ENCODE measurements around the gene ITIH6. TPM values are rescaled to one million over a fixed set of nuclear protein-coding genes. Genes with fewer than 3 reads are reported as not detected.
"Not testable (repeated sequence)": the region's sequence is repeated elsewhere in the genome, so short reads cannot be mapped to it uniquely, and the experiment has no call there.

The ITIH6 gene
- total and polyA plus RNA-seq, 2 experiments from 2014 or later, result 0.07 to 0.24 TPM

DNA sequence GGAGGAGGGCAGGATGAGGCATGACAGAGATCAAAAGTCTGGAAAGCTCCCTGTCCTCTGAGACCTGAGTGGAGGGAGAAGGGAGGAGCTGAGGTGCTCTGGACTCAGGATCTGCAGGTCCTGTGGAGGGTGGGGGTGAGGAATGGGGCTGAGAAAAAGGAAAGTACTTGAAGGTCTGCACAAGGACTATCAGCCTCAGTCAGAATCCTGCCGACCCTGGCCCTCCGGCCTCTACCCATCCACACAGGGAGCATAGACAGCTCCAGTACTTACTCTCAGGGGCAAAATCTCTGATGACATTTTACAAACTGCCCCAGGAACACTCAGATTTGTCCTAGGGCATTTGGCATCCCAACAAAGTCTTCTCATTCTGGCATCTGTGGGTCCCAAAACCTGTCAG lies 991 bp upstream of the ITIH6 start:
- H3K36me3 ChIP-seq, result no peaks in the 10 kb centered on the region
- TF ChIP-seq, protein P1, sequence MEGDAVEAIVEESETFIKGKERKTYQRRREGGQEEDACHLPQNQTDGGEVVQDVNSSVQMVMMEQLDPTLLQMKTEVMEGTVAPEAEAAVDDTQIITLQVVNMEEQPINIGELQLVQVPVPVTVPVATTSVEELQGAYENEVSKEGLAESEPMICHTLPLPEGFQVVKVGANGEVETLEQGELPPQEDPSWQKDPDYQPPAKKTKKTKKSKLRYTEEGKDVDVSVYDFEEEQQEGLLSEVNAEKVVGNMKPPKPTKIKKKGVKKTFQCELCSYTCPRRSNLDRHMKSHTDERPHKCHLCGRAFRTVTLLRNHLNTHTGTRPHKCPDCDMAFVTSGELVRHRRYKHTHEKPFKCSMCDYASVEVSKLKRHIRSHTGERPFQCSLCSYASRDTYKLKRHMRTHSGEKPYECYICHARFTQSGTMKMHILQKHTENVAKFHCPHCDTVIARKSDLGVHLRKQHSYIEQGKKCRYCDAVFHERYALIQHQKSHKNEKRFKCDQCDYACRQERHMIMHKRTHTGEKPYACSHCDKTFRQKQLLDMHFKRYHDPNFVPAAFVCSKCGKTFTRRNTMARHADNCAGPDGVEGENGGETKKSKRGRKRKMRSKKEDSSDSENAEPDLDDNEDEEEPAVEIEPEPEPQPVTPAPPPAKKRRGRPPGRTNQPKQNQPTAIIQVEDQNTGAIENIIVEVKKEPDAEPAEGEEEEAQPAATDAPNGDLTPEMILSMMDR (IDR thresholded peaks at IDR 0.05; ENCODE audit: low read depth, low read length), result no peak
- H3K9me3 ChIP-seq (ENCODE audit: low read depth), result no peaks in the 10 kb centered on the region
- DNase-seq (ENCODE audit: low read depth in 1 of 2, low spot score in 1 of 2), result no peak
- no peaks in the 10 kb centered on the region for H3K4me1 ChIP-seq (ENCODE audit: low read depth)
- H3K4me3 ChIP-seq, result no peak overlapping the region
- no peaks in the 10 kb centered on the region for H3K27me3 ChIP-seq
- H3K27ac ChIP-seq, result no peak overlapping the region

DNA sequence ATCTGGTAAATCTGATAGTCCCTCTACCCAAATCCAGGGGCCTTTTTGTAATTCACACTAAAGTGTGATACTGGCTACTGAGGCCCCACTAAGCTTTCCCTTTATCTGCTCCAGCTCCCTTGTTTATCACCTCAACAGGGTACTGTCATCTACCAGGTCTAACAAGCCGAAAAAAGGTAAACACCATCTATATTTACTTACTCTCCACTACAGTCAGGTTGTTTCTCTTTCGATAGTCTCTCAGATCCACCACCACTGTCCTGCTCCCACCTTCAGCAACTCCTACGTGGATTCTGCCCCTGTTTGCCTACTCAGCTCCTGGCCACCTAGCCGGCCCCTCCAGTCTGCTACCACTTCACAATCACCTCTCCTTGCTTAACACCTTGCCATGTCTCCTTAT lies 3.3 kb downstream of the ITIH6 start:
- H3K9me3 ChIP-seq (ENCODE audit: low read depth), result no peaks in the 10 kb centered on the region
- no peaks in the 10 kb centered on the region for H3K4me1 ChIP-seq (ENCODE audit: low read depth)
- DNase-seq (ENCODE audit: low read depth in 1 of 2, low spot score in 1 of 2), result no peak
- TF ChIP-seq, protein P1 (IDR thresholded peaks at IDR 0.05; ENCODE audit: low read depth, low read length), result no peak
- H3K36me3 ChIP-seq, result no peaks in the 10 kb centered on the region
- no peak overlapping the region for H3K4me3 ChIP-seq
- no peaks in the 10 kb centered on the region for H3K27me3 ChIP-seq
- H3K27ac ChIP-seq, result no peak overlapping the region

DNA sequence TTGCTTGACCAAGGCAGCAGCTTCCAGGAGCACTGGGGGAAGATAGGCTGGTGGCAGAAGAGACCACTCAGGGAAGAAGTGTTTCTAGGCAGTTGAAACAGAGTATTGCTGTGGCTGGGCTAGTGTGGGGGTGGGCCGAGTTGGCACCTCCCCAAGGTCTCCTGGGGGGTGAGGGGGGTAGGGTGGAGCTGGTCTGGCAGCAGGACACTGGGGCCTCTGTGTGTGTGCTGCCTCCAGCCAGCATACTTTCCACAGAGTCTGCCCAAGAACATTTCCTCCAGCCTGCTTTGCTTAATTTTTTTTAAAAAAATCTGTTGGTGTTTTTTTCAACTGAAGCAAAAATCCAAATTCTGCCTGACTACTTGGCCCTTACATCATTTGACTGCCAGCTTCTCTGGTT lies 4.0 kb downstream of the ITIH6 start:
- Histone ChIP-seq H3K4me1 (ENCODE audit: low read depth) (no peaks in the 10 kb centered on the region), H3K27ac (no peak overlapping the region)

DNA sequence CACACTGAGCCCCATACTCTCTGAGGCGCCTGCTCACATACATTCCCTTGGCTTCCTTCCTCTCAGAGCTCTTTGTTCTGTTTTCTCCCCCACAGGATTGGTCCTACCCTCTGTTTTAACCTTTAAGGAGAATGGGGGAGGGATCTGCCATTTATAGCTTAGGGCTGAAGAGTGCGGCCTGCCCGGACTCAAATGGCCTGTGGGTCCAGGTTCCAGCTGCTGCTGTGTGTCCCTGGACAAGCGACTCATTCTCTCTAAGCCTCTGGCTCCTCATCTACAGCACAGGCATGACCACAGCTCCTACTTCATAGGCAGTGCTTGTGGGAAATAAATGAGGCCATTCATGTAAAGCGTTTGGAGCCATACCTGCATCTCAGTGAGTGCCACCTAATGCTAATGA lies 8.7 kb downstream of the ITIH6 start:
- H3K27ac ChIP-seq, result peak overlapping the region; percentile 64
- H3K4me3 ChIP-seq; H3K36me3 ChIP-seq; H3K27me3 ChIP-seq; H3K9me3 ChIP-seq (ENCODE audit: low read depth); H3K4me1 ChIP-seq (ENCODE audit: low read depth): not testable (repeated sequence)
- peak in 1 of 2 donors; percentile 18 for DNase-seq (ENCODE audit: low read depth in 1 of 2, low spot score in 1 of 2)

More for the DNA sequence above, 4.0 kb downstream of the ITIH6 start:
- no peak overlapping the region for H3K4me3 ChIP-seq
- H3K36me3 ChIP-seq, result no peaks in the 10 kb centered on the region
- DNase-seq (ENCODE audit: low read depth in 1 of 2, low spot score in 1 of 2), result peak in 1 of 2 donors; percentile 23
- H3K9me3 ChIP-seq (ENCODE audit: low read depth), result no peaks in the 10 kb centered on the region
- H3K27me3 ChIP-seq, result no peaks in the 10 kb centered on the region
- TF ChIP-seq, protein P1 (IDR thresholded peaks at IDR 0.05; ENCODE audit: low read depth, low read length), result no peak

DNA sequence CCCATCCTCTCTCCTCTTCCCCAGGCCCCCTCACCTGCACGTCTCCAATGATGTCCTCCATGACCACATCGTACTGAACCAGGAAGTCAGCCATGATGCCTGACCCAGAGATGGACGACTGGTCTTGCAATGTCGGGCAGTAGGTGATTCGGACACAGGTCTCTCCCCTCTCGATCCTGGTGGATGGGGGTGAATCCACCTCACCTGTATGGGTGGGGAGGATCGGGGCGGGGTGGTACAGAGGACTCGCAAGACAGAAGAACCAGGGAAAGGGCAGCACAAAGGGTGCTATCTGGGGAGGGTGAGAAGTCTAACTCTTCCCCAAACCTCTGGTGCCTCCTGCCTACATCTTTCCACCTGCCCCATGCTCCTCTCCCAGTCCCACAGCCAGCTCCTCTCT lies 9.6 kb downstream of the ITIH6 start:
- Histone ChIP-seq H3K4me3 (no peak overlapping the region), H3K9me3 (ENCODE audit: low read depth) (no peaks in the 10 kb centered on the region), H3K36me3 (no peaks in the 10 kb centered on the region), H3K27ac (peak overlapping the region; percentile 64), H3K27me3 (no peaks in the 10 kb centered on the region), H3K4me1 (ENCODE audit: low read depth) (no peaks in the 10 kb centered on the region)
- TF ChIP-seq, protein P1 (IDR thresholded peaks at IDR 0.05; ENCODE audit: low read depth, low read length), result no peak
- no peak for DNase-seq (ENCODE audit: low read depth in 1 of 2, low spot score in 1 of 2)

DNA sequence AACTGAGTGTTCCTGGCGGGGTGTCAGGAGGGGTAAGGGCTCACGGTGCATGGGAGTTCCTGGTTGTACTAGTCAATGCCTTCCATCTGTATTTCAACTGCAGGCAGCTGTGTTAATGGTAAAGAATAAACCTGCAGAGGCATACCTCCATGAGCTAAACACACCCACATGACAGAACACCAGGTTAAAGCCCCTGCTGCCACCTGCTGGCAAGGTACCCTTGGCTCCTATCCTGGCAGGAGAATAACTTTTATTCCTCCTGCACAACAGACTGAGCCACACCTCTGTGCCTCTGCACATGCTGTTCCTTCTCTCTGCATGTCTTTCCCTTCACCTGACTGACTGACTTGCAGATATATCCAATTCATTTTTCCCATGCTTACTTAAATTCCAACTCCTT lies 11.1 kb downstream of the ITIH6 start:
- DNase-seq (ENCODE audit: low read depth in 1 of 2, low spot score in 1 of 2), result peak in 1 of 2 donors; percentile 5
- Histone ChIP-seq H3K36me3 (no peaks in the 10 kb centered on the region), H3K27me3 (no peaks in the 10 kb centered on the region), H3K4me1 (ENCODE audit: low read depth) (no peaks in the 10 kb centered on the region), H3K4me3 (no peak overlapping the region), H3K9me3 (ENCODE audit: low read depth) (no peaks in the 10 kb centered on the region), H3K27ac (no peak overlapping the region)
- TF ChIP-seq, protein P1 (IDR thresholded peaks at IDR 0.05; ENCODE audit: low read depth, low read length), result no peak
